Cardiac fibroblast (primary cell): ENCODE data around the gene KIF2A.

Experiments
- DNase-seq, 2 donors: peaks; one replicate each; pipeline versions ENCODE4 v3.0.0 to v3.0.0-alpha.2; 2010; ENCODE audit warnings: low read depth in 2 of 2
- H3K4me3 ChIP-seq, 2 donors: replicated peaks in 1 of 2; 1 replicate in 1 of 2; 2 replicates in 1 of 2; pipeline ENCODE4 v1.5.1; 2011; ENCODE audit warnings: low read depth in 2 of 2, low read length in 2 of 2, mild to moderate bottlenecking in 2 of 2, moderate library complexity in 1 of 2
- CTCF ChIP-seq: IDR thresholded peaks from one replicate; pipeline ENCODE4 v1.5.1; 2011; ENCODE audit warnings: low read depth, mild to moderate bottlenecking, low read length, inconsistent platforms

Gene KIF2A

GRCh38 chr5:62281411-62281810 is 24.6 kb upstream of the KIF2A start:
- DNase-seq: no peak
- no peak overlapping the region for H3K4me3 ChIP-seq
- no peak for TF ChIP-seq CTCF

- H3K4me3 ChIP-seq: no peak overlapping the region
- no peak for TF ChIP-seq CTCF
- DNase-seq: no peak
Observed at GRCh38 chr5:62282064-62282463, 23.9 kb upstream of the KIF2A start.

GRCh38 chr5:62283005-62283404 is 23.0 kb upstream of the KIF2A start:
- DNase-seq: no peak
- no peak for TF ChIP-seq CTCF
- no peak overlapping the region for H3K4me3 ChIP-seq

- DNase-seq: no peak
- no peak for TF ChIP-seq CTCF
- no peak overlapping the region for H3K4me3 ChIP-seq
Observed at GRCh38 chr5:62283861-62284260, 22.1 kb upstream of the KIF2A start.

GRCh38 chr5:62284946-62285891 is 20.8 kb upstream of the KIF2A start:
- no peak for DNase-seq
- TF ChIP-seq CTCF: no peak
- no peak overlapping the region for H3K4me3 ChIP-seq

- no peak overlapping the region for H3K4me3 ChIP-seq
- no peak for DNase-seq
- no peak for TF ChIP-seq CTCF
Observed at GRCh38 chr5:62286834-62287233, 19.2 kb upstream of the KIF2A start.
